HCT116 (cell line): ENCODE data around the gene BRINP3. TPM values are rescaled to one million over a fixed set of nuclear protein-coding genes. Genes with fewer than 3 reads are reported as not detected.
A peak's percentile ranks its signal among the peaks of the same experiment; 100 is the strongest.

Experiments
- ATAC-seq: fragments of 200-7000 bp; cut with Tn5 transposase; 2 replicates; pipeline ENCODE4 v1.9.1; 2020; ENCODE audit warnings: mild to moderate bottlenecking, moderate library complexity
- BruUV-seq: library from RNA; stranded (reverse); fragments of 400-500 nt; replicated peaks from 2 replicates; lab custom pipeline; 2021; lab: Mats Ljungman, UMichigan
- CTCF ChIA-PET: fragments of 300-600 bp; sonication (Branson Sonifier 250); formaldehyde crosslinking; loops from one replicate; lab custom pipeline; 2021; ENCODE audit warnings: antibody characterized with exemption; lab: Charles Lee
- POLR2A ChIA-PET: fragments of 300-600, 350-600 bp; sonication (Branson Sonifier 250); formaldehyde crosslinking; loops from one replicate; lab custom pipeline; 2021; ENCODE audit warnings: antibody characterized with exemption; lab: Charles Lee
- RAD21 ChIA-PET, 2 experiments: fragments of 300-600 bp; sonication (Branson Sonifier 250); formaldehyde crosslinking; loops; one replicate each; lab custom pipeline; 2023; ENCODE audit warnings: low total read pairs in 2 of 2; ENCODE audit not compliant: uncharacterized antibody in 2 of 2, unreplicated experiment in 2 of 2, low non-redundant PET in 1 of 2; lab: Charles Lee
- DNase-seq: peaks from one replicate; pipeline ENCODE4 v3.0.0-alpha.2; 2010; ENCODE audit warnings: low read depth, low spot score
- H2AFZ ChIP-seq: fragments of 200-600 bp; shearing (Covaris generic), sonication (generic); 2 replicates; pipeline ENCODE4 v1.6.1; 2017; ENCODE audit warnings: low read depth, mixed run types, mixed read lengths, antibody characterized with exemption, low read length; ENCODE audit not compliant: poor library complexity, severe bottlenecking
- H3K27ac ChIP-seq: 2 replicates; pipeline ENCODE4 v1.5.1; 2012; ENCODE audit warnings: low read depth, low read length
- H3K27me3 ChIP-seq: fragments of 200-600 bp; sonication (generic); 2 replicates; pipeline ENCODE4 v1.6.1; 2016; ENCODE audit warnings: mixed run types, low read length, mixed read lengths; ENCODE audit not compliant: insufficient read depth
- H3K36me3 ChIP-seq, 2 experiments: fragments of 200-500 bp in 1 of 2; fragments of 200-600 bp in 1 of 2; sonication (Bioruptor generic) in 1 of 2; sonication (generic) in 1 of 2; 2 replicates each; pipeline versions ENCODE4 v1.5.1 to v1.6.1; 2014 to 2016; ENCODE audit warnings: low read length in 2 of 2, inconsistent platforms in 1 of 2, mixed read lengths in 1 of 2, mixed run types in 1 of 2; ENCODE audit not compliant: insufficient read depth in 2 of 2, control insufficient read depth in 1 of 2
- H3K4me1 ChIP-seq, 2 experiments: fragments of 200-600 bp in 1 of 2; sonication (generic) in 1 of 2; 2 replicates each; pipeline versions ENCODE4 v1.5.1 to v1.6.1; 2012 to 2017; ENCODE audit warnings: low read length in 2 of 2, inconsistent platforms in 1 of 2, mild to moderate bottlenecking in 1 of 2, mixed read lengths in 1 of 2, mixed run types in 1 of 2, moderate library complexity in 1 of 2; ENCODE audit not compliant: insufficient read depth in 2 of 2, control insufficient read depth in 1 of 2
- H3K4me2 ChIP-seq: fragments of 200-600 bp; sonication (generic); 2 replicates; pipeline ENCODE4 v1.6.1; 2017; ENCODE audit warnings: mixed run types, low read length, mixed read lengths
- H3K4me3 ChIP-seq, 2 experiments: fragments of 200-600 bp in 1 of 2; sonication (generic) in 1 of 2; replicated peaks in 1 of 2; 2 replicates each; pipeline ENCODE4 v1.5.1; 2011 to 2016; ENCODE audit warnings: low read length in 2 of 2, control low read depth in 1 of 2, low read depth in 1 of 2, mild to moderate bottlenecking in 1 of 2, mixed read lengths in 1 of 2, mixed run types in 1 of 2
- H3K79me2 ChIP-seq: fragments of 200-600 bp; sonication (generic); 2 replicates; pipeline ENCODE4 v1.6.1; 2017; ENCODE audit warnings: mild to moderate bottlenecking, mixed run types, low read length, moderate library complexity, mixed read lengths; ENCODE audit not compliant: insufficient read depth
- H3K9ac ChIP-seq: fragments of 200-600 bp; sonication (generic); 2 replicates; pipeline ENCODE4 v1.6.1; 2016; ENCODE audit warnings: low read length, mixed read lengths
- H3K9me2 ChIP-seq: fragments of 200-600 bp; sonication (generic), shearing (Covaris generic); 2 replicates; pipeline ENCODE4 v1.6.1; 2017; ENCODE audit warnings: mixed run types, mild to moderate bottlenecking, moderate library complexity; ENCODE audit not compliant: insufficient read depth
- H3K9me3 ChIP-seq, 2 experiments: fragments of 200-500 bp in 1 of 2; fragments of 200-600 bp in 1 of 2; sonication (Bioruptor generic) in 1 of 2; sonication (generic) in 1 of 2; 2 replicates each; pipeline ENCODE4 v1.6.1; 2014 to 2017; ENCODE audit warnings: low read length in 2 of 2, mixed read lengths in 2 of 2, inconsistent platforms in 1 of 2, low read depth in 1 of 2, mild to moderate bottlenecking in 1 of 2, mixed run types in 1 of 2, moderate library complexity in 1 of 2; ENCODE audit not compliant: control insufficient read depth in 1 of 2, insufficient read depth in 1 of 2
- H4K20me1 ChIP-seq: fragments of 200-600 bp; sonication (generic), shearing (Covaris generic); 2 replicates; pipeline ENCODE4 v1.6.1; 2017; ENCODE audit warnings: mixed run types, mild to moderate bottlenecking, moderate library complexity; ENCODE audit not compliant: insufficient read depth
- CBX3 ChIP-seq: IDR thresholded peaks from 2 replicates; pipeline ENCODE4 v1.6.1; 2012; ENCODE audit warnings: low read depth
- ELF1 ChIP-seq: IDR thresholded peaks from 2 replicates; pipeline ENCODE4 v1.6.1; 2012; ENCODE audit warnings: low read depth, borderline replicate concordance
- FOSL1 ChIP-seq: IDR thresholded peaks from 2 replicates; pipeline ENCODE4 v1.6.1; 2012; ENCODE audit warnings: low read depth
- POLR2A ChIP-seq: IDR thresholded peaks from 2 replicates; pipeline ENCODE4 v1.7.0; 2011; ENCODE audit warnings: borderline replicate concordance; ENCODE audit not compliant: insufficient read depth, insufficient read length; ENCODE audit errors: extremely low read depth
- POLR2AphosphoS5 ChIP-seq: IDR thresholded peaks from 2 replicates; pipeline ENCODE4 v1.6.1; 2011; ENCODE audit warnings: mild to moderate bottlenecking, low read depth, low read length, moderate library complexity
- RAD21 ChIP-seq: IDR thresholded peaks from 2 replicates; pipeline ENCODE4 v1.6.1; 2012; ENCODE audit warnings: low read depth, mild to moderate bottlenecking
- SIN3A ChIP-seq: IDR thresholded peaks from 2 replicates; pipeline ENCODE4 v1.6.1; 2012; ENCODE audit warnings: low read depth
- SP1 ChIP-seq: IDR thresholded peaks from 2 replicates; pipeline ENCODE4 v1.6.1; 2012; ENCODE audit warnings: low read depth
- SRF ChIP-seq: IDR thresholded peaks from 2 replicates; pipeline ENCODE4 v1.6.1; 2012; ENCODE audit warnings: low read depth
- TCF7L2 ChIP-seq: IDR thresholded peaks from 2 replicates; pipeline ENCODE4 v1.7.0; 2011; ENCODE audit warnings: borderline replicate concordance, inconsistent platforms; ENCODE audit not compliant: insufficient read depth, insufficient read length; ENCODE audit errors: extremely low read depth
- YY1 ChIP-seq: IDR thresholded peaks from 2 replicates; pipeline ENCODE4 v1.6.1; 2011; ENCODE audit warnings: low read length, low read depth, moderate library complexity, mild to moderate bottlenecking; ENCODE audit not compliant: insufficient replicate concordance; ENCODE audit errors: extremely low read depth
- ZFX ChIP-seq: fragments of 450-650 bp; IDR thresholded peaks from 2 replicates; pipeline ENCODE4 v1.6.1; 2017
- intact Hi-C: fragments of 100-400 bp; cut with micrococcal nuclease; formaldehyde crosslinking; loops from 2 replicates; pipeline ENCODE4 v1.10.0; 2022
- total RNA-seq: library from RNA; stranded (reverse); gene quantifications from one replicate; pipeline ENCODE4 v1.2.1, GENCODE V29; 2021; ENCODE audit not compliant: unreplicated experiment
- TF ChIP-seq, protein P1 (sequence below): IDR thresholded peaks from 2 replicates; pipeline ENCODE4 v1.6.1; 2012
- TF ChIP-seq, protein P2 (sequence below): IDR thresholded peaks from 2 replicates; pipeline ENCODE4 v1.6.1; 2011; ENCODE audit warnings: mild to moderate bottlenecking, low read length, moderate library complexity; ENCODE audit not compliant: insufficient replicate concordance; ENCODE audit errors: extremely low read depth
- TF ChIP-seq, protein P3 (sequence below), 3 experiments: fragments of 200-600 bp in 1 of 3; sonication (generic) in 1 of 3; IDR thresholded peaks in 2 of 3; conservative IDR thresholded peaks in 1 of 3; 2 replicates each; pipeline ENCODE4 v1.5.1; 2012 to 2017; ENCODE audit warnings: low read depth in 2 of 3, low read length in 2 of 3, antibody characterized with exemption in 1 of 3, borderline replicate concordance in 1 of 3, control low read depth in 1 of 3, mild to moderate bottlenecking in 1 of 3, mixed read lengths in 1 of 3, mixed run types in 1 of 3, moderate library complexity in 1 of 3; ENCODE audit not compliant: insufficient read depth in 1 of 3
- TF ChIP-seq, protein P4 (sequence below): IDR thresholded peaks from 2 replicates; pipeline ENCODE4 v1.6.1; 2012

BRINP3 gene
- total RNA-seq, 1 experiment from 2014 or later, result not detected

DNA sequence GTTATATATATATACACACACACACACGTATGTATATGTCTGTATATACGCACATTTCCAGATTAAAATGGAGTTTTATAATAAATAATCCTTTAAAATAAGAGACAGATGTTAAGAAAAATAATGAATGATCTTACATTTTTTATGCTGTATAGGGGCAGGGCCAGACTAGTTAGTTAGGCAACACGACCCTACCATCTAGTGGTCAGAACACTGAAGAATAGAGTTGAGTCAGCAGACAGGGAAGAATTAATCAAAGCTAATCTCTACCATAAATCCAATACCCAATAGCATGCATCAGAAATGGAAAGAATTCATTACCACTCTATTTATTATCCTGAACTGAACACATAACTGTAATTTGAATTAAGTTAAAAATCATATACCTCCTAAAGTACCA lies 156.7 kb downstream of the BRINP3 start:
- ChIA-PET POLR2A (no interaction called here), RAD21 (interaction anchor here in 1 of 2 experiments (0.6 kb wide), 1 partner anchor 10 kb away, joined by 3 read pairs; no protein-coding TSS in a partner anchor), CTCF (interaction anchor here (0.6 to 1.4 kb wide), 3 partner anchors 8 to 1539 kb away, joined by 3 to 17 read pairs (median 9); no protein-coding TSS in a partner anchor)
- no peak overlapping the region for H3K27ac ChIP-seq
- no peak overlapping the region for H2AFZ ChIP-seq
- ATAC-seq, result peak; percentile 84
- no peak overlapping the region for H3K4me3 ChIP-seq
- no peaks in the 10 kb centered on the region for H3K27me3 ChIP-seq
- intact Hi-C loops, result loop anchor here (2.0 kb wide), 1 partner anchor 612 kb away; no protein-coding TSS in a partner anchor
- no peaks in the 10 kb centered on the region for H3K36me3 ChIP-seq
- peak; percentile 28 for DNase-seq
- H3K79me2 ChIP-seq, result no peaks in the 10 kb centered on the region
- no peak overlapping the region for H3K9ac ChIP-seq
- no peaks in the 10 kb centered on the region for H3K9me2 ChIP-seq
- no peak overlapping the region for H3K4me2 ChIP-seq
- no TSS peak for BruUV-seq
- TF ChIP-seq, protein P1, sequence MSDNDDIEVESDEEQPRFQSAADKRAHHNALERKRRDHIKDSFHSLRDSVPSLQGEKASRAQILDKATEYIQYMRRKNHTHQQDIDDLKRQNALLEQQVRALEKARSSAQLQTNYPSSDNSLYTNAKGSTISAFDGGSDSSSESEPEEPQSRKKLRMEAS, result no peak
- TF ChIP-seq YY1 (no peak), RAD21 (peak; percentile 70), POLR2AphosphoS5 (no peak), SP1 (no peak), CBX3 (no peak), POLR2A (no peak), SIN3A (no peak), SRF (no peak), FOSL1 (no peak), ELF1 (no peak), TCF7L2 (no peak), ZFX (no peak)
- TF ChIP-seq, protein P2, sequence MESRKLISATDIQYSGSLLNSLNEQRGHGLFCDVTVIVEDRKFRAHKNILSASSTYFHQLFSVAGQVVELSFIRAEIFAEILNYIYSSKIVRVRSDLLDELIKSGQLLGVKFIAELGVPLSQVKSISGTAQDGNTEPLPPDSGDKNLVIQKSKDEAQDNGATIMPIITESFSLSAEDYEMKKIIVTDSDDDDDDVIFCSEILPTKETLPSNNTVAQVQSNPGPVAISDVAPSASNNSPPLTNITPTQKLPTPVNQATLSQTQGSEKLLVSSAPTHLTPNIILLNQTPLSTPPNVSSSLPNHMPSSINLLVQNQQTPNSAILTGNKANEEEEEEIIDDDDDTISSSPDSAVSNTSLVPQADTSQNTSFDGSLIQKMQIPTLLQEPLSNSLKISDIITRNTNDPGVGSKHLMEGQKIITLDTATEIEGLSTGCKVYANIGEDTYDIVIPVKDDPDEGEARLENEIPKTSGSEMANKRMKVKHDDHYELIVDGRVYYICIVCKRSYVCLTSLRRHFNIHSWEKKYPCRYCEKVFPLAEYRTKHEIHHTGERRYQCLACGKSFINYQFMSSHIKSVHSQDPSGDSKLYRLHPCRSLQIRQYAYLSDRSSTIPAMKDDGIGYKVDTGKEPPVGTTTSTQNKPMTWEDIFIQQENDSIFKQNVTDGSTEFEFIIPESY, result no peak
- TF ChIP-seq, protein P3, sequence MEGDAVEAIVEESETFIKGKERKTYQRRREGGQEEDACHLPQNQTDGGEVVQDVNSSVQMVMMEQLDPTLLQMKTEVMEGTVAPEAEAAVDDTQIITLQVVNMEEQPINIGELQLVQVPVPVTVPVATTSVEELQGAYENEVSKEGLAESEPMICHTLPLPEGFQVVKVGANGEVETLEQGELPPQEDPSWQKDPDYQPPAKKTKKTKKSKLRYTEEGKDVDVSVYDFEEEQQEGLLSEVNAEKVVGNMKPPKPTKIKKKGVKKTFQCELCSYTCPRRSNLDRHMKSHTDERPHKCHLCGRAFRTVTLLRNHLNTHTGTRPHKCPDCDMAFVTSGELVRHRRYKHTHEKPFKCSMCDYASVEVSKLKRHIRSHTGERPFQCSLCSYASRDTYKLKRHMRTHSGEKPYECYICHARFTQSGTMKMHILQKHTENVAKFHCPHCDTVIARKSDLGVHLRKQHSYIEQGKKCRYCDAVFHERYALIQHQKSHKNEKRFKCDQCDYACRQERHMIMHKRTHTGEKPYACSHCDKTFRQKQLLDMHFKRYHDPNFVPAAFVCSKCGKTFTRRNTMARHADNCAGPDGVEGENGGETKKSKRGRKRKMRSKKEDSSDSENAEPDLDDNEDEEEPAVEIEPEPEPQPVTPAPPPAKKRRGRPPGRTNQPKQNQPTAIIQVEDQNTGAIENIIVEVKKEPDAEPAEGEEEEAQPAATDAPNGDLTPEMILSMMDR (IDR thresholded peaks at IDR 0.05 in 2 of 3, conservative IDR thresholded peaks at IDR 0.05 in 1 of 3; ENCODE audit: borderline replicate concordance in 1 of 3, insufficient read depth in 1 of 3, low read depth in 2 of 3, low read length in 2 of 3), result peak; percentile 25 to 50 (median 31); a peak in 4 of 6 replicates
- TF ChIP-seq, protein P4, sequence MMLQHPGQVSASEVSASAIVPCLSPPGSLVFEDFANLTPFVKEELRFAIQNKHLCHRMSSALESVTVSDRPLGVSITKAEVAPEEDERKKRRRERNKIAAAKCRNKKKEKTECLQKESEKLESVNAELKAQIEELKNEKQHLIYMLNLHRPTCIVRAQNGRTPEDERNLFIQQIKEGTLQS, result no peak
- no peaks in the 10 kb centered on the region for H3K4me1 ChIP-seq
- H4K20me1 ChIP-seq, result no peaks in the 10 kb centered on the region
- no peaks in the 10 kb centered on the region for H3K9me3 ChIP-seq
